ENCODE measurements around the gene RIOK3.
"Not testable (repeated sequence)": the region's sequence is repeated elsewhere in the genome, so short reads cannot be mapped to it uniquely, and the experiment has no call there.

RIOK3 gene

DNA sequence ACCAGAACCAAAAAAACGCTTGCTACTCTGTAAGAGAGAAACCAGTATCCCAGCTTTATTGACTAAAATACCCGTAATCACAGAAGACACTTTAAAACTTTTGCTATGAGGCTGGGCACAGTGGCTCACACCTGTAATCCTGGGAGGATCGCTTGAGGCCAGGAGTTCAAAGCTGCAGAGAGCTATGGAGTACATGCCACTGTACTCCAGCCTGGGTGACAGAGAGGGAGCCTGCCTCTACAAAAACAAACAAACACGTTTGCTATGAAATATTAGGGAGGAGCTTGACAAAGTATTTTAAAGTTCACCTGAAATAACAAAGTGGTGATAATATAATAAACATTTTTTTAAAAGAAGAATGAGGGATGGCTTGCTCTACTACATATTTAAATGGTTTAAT lies 28.5 kb upstream of the RIOK3 start:
- Histone ChIP-seq H4K20me1 (ENCODE audit: low read depth, low read length) (no peaks in the 10 kb centered on the region), H3K27ac (ENCODE audit: low read depth, low read length) (peak overlapping the region; percentile 33), H3K36me3 (ENCODE audit: low read length) (peaks cover 10% of the 10 kb centered on the region), H3K4me2 (ENCODE audit: low read depth, low read length, poor library complexity, severe bottlenecking) (no peak overlapping the region), H3K9ac (ENCODE audit: low read length) (no peak overlapping the region), H3K9me2 (replicated peaks; ENCODE audit: insufficient read depth, low read length) (no peaks in the 10 kb centered on the region), H3K27me3 (ENCODE audit: low read length) (no peaks in the 10 kb centered on the region), H3K79me2 (ENCODE audit: insufficient read depth, low read length) (peaks cover 17% of the 10 kb centered on the region; the same call in 1 of the 2 replicates), H3K4me3 (ENCODE audit: insufficient read depth, low read length, poor library complexity, severe bottlenecking) (no peak overlapping the region), H2AFZ (ENCODE audit: low read depth, low read length, severe bottlenecking) (no peak overlapping the region), H3F3A (ENCODE audit: insufficient read depth) (peaks cover 8% of the 10 kb centered on the region; the same call in 1 of the 2 replicates), H3K9me3 (ENCODE audit: insufficient read depth, low read length) (peaks cover 5% of the 10 kb centered on the region; the same call in 1 of the 2 replicates)
- TF ChIP-seq, protein P1, sequence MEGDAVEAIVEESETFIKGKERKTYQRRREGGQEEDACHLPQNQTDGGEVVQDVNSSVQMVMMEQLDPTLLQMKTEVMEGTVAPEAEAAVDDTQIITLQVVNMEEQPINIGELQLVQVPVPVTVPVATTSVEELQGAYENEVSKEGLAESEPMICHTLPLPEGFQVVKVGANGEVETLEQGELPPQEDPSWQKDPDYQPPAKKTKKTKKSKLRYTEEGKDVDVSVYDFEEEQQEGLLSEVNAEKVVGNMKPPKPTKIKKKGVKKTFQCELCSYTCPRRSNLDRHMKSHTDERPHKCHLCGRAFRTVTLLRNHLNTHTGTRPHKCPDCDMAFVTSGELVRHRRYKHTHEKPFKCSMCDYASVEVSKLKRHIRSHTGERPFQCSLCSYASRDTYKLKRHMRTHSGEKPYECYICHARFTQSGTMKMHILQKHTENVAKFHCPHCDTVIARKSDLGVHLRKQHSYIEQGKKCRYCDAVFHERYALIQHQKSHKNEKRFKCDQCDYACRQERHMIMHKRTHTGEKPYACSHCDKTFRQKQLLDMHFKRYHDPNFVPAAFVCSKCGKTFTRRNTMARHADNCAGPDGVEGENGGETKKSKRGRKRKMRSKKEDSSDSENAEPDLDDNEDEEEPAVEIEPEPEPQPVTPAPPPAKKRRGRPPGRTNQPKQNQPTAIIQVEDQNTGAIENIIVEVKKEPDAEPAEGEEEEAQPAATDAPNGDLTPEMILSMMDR (IDR thresholded peaks at IDR 0.05; ENCODE audit: insufficient read depth, low read length, poor library complexity, severe bottlenecking) = no peak
- no peak for TF ChIP-seq EZH2phosphoT487 (conservative IDR thresholded peaks at IDR 0.05; ENCODE audit: low read length)

DNA sequence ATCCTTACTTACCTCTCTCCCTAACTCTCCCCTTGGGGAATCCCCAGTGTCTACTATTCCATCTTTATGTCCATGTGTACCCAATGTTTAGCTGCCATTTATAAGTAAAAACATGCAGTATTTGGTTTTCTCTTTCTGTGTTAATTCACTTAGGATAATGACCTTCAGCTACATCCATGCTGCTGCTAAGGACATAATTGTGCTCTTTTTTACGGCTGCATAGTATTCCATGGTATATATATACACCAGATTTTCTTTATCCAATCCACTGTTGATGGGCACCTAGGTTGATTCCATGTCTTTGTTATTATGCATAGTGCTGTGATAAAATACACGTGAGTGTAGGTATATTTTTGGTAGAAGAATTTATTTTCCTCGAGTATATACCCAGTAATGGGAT lies 24.3 kb upstream of the RIOK3 start:
- H3K79me2 ChIP-seq (ENCODE audit: insufficient read depth, low read length) = peaks cover 17% of the 10 kb centered on the region; the same call in 1 of the 2 replicates
- H3F3A ChIP-seq (ENCODE audit: insufficient read depth) = peaks cover 8% of the 10 kb centered on the region; the same call in 1 of the 2 replicates
- no peak overlapping the region for H3K9ac ChIP-seq (ENCODE audit: low read length)
- no peak overlapping the region for H3K27ac ChIP-seq (ENCODE audit: low read depth, low read length)
- H3K4me2 ChIP-seq (ENCODE audit: low read depth, low read length, poor library complexity, severe bottlenecking) = no peak overlapping the region
- H2AFZ ChIP-seq (ENCODE audit: low read depth, low read length, severe bottlenecking) = no peak overlapping the region
- TF ChIP-seq, protein P1 (IDR thresholded peaks at IDR 0.05; ENCODE audit: insufficient read depth, low read length, poor library complexity, severe bottlenecking) = no peak
- no peak for TF ChIP-seq EZH2phosphoT487 (conservative IDR thresholded peaks at IDR 0.05; ENCODE audit: low read length)
- H3K36me3 ChIP-seq (ENCODE audit: low read length) = peaks cover 13% of the 10 kb centered on the region
- peaks cover 5% of the 10 kb centered on the region; the same call in 1 of the 2 replicates for H3K9me3 ChIP-seq (ENCODE audit: insufficient read depth, low read length)
- no peaks in the 10 kb centered on the region for H3K27me3 ChIP-seq (ENCODE audit: low read length)
- no peaks in the 10 kb centered on the region for H4K20me1 ChIP-seq (ENCODE audit: low read depth, low read length)
- H3K9me2 ChIP-seq (replicated peaks; ENCODE audit: insufficient read depth, low read length) = no peaks in the 10 kb centered on the region
- H3K4me3 ChIP-seq (ENCODE audit: insufficient read depth, low read length, poor library complexity, severe bottlenecking) = no peak overlapping the region

DNA sequence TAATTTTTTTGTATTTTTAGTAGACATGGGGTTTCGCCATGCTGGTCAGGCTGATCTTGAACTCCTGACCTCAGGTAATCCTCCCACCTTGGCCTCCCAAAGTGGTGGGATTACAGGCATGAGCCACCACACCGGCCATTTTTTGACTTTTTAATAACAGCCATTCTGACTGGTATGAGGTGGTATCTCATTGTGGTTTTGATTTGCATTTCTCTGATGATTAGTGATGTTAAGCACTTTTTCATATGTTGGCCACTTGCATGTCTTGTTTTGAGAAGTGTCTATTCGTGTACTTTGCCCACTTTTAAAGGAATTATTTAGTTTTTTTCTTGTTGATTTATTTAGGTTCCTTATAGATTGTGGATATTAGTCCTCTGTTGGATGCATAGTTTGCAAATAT lies 23.5 kb upstream of the RIOK3 start:
- H3K4me3 ChIP-seq (ENCODE audit: insufficient read depth, low read length, poor library complexity, severe bottlenecking); H3K9ac ChIP-seq (ENCODE audit: low read length); H4K20me1 ChIP-seq (ENCODE audit: low read depth, low read length); H3K27ac ChIP-seq (ENCODE audit: low read depth, low read length); H3F3A ChIP-seq (ENCODE audit: insufficient read depth); H3K9me2 ChIP-seq (replicated peaks; ENCODE audit: insufficient read depth, low read length); H3K4me2 ChIP-seq (ENCODE audit: low read depth, low read length, poor library complexity, severe bottlenecking); H3K27me3 ChIP-seq (ENCODE audit: low read length); H3K9me3 ChIP-seq (ENCODE audit: insufficient read depth, low read length); H2AFZ ChIP-seq (ENCODE audit: low read depth, low read length, severe bottlenecking): not testable (repeated sequence)
- H3K79me2 ChIP-seq (ENCODE audit: insufficient read depth, low read length) = peaks cover 12% of the 10 kb centered on the region; the same call in 1 of the 2 replicates
- peaks cover 13% of the 10 kb centered on the region for H3K36me3 ChIP-seq (ENCODE audit: low read length)

DNA sequence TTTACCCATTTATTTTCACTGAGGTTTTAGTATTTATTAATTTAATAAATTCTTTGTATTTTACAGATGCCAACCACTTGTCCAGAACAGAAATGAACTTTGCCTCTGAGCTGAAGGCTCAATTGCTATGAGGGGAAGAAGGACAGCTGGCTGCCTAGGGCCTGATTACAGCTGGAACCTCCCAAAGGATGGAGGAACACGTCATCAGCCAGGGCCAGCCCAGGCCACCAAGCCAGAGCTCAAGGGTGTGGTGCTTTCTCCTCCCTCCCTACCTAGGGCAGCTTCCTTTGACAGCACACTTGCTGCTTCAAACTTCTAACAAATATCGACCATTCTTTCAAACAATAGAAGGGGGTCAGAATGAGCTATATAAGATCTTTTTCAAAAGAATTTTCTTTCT lies 19.7 kb upstream of the RIOK3 start:
- Histone ChIP-seq H3K4me2 (ENCODE audit: low read depth, low read length, poor library complexity, severe bottlenecking) (no peak overlapping the region), H3K27me3 (ENCODE audit: low read length) (no peaks in the 10 kb centered on the region), H3K9me3 (ENCODE audit: insufficient read depth, low read length) (peaks cover 5% of the 10 kb centered on the region; the same call in 1 of the 2 replicates), H2AFZ (ENCODE audit: low read depth, low read length, severe bottlenecking) (no peak overlapping the region), H3K9me2 (replicated peaks; ENCODE audit: insufficient read depth, low read length) (no peaks in the 10 kb centered on the region), H3K79me2 (ENCODE audit: insufficient read depth, low read length) (peaks cover 15% of the 10 kb centered on the region), H3K9ac (ENCODE audit: low read length) (no peak overlapping the region), H3F3A (ENCODE audit: insufficient read depth) (peaks cover 1% of the 10 kb centered on the region; the same call in 1 of the 2 replicates), H4K20me1 (ENCODE audit: low read depth, low read length) (no peaks in the 10 kb centered on the region), H3K36me3 (ENCODE audit: low read length) (peaks cover 10% of the 10 kb centered on the region), H3K27ac (ENCODE audit: low read depth, low read length) (no peak overlapping the region), H3K4me3 (ENCODE audit: insufficient read depth, low read length, poor library complexity, severe bottlenecking) (no peak overlapping the region)
- TF ChIP-seq EZH2phosphoT487 (conservative IDR thresholded peaks at IDR 0.05; ENCODE audit: low read length) = no peak
- TF ChIP-seq, protein P1 (IDR thresholded peaks at IDR 0.05; ENCODE audit: insufficient read depth, low read length, poor library complexity, severe bottlenecking) = no peak

Measured in SU-DHL-6 (cell line).